ENCODE data around the gene MAVS.
"Not testable (repeated sequence)": the region's sequence is repeated elsewhere in the genome, so short reads cannot be mapped to it uniquely, and the experiment has no call there.

MAVS gene

DNA sequence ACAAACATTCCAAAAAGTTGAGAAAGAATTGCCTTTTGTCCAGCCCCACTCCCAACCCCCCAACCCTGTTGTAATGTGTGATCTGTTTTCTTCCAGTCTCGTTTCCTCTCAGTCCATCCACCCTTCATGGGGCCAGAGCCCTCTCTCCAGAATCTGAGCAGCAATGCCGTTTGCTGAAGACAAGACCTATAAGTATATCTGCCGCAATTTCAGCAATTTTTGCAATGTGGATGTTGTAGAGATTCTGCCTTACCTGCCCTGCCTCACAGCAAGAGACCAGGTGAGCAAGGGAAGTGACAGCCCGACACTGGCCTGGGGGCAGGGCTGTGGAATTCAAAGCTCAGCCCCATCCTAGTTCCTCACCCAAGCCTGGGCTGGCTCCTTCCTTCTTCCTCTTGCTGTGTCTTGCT, 7.8 kb downstream of the MAVS start:
- DNase-seq (ENCODE audit: low read depth in 2 of 2): no peak

DNA sequence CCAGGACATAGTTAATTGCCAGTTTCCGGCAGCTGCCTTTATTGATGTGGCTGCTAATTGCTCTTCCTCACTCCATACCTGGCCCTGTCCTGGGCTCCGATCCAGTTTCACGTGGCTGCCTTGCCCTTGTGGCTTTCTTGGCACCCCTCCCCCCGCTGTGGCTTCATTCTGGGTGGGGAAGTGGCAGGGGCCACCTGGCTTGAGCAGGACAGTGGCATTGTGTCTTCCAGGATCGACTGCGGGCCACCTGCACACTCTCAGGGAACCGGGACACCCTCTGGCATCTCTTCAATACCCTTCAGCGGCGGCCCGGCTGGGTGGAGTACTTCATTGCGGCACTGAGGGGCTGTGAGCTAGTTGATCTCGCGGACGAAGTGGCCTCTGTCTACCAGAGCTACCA, 10.8 kb downstream of the MAVS start:
- no peak for DNase-seq (ENCODE audit: low read depth in 2 of 2)

DNA sequence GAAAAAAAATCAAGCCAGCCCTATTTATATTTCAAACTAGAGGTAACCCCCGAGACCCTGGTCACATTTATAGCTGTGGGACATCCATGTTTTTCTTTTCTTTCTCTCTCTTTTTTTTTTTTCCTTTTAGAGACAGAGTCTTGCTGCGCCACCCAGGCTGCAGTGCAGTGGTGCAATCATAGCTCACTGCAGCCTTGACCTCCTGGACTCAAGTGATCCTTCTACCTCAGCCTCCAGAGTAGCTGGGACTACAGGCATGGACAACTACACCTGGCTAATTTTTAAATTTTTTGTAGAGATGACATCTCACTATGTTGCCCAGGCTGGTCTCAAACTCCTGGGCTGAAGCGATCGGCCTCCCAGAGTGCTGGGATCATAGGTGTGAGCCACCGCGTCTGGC, 12.1 kb downstream of the MAVS start:
- no peak for DNase-seq (ENCODE audit: low read depth in 2 of 2)

DNA sequence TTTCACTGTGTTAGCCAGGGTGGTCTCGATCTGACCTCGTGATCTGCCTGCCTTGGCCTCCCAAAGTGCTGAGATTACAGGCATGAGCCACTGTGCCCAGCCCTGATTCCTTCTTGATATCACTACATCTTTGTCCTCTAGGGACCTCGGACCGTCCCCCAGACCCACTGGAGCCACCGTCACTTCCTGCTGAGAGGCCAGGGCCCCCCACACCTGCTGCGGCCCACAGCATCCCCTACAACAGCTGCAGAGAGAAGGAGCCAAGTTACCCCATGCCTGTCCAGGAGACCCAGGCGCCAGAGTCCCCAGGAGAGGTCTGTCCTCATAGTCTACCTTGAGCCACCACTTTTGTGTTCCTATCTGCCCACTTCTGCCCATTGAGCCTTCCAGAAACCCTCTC, 14.6 kb downstream of the MAVS start:
- DNase-seq (ENCODE audit: low read depth in 2 of 2): no peak

DNA sequence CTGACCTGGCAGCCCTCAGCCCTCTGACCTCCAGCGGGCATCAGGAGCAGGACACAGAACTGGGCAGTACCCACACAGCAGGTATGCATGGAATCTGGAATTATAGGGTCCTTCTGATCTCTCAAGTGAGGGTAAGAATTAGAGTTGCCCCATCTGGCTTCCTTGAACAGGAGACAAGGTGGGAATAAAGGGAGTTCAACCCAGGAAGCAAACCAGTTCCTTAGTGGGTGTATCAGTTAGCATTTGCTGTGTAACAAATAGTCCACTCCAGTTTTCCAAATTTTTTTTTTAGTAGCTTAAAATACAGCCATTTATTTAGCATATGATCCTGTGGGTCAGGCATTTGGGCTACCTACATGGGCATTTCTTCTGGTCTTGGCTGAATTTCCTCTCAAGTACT, 15.7 kb downstream of the MAVS start:
- no peak for DNase-seq (ENCODE audit: low read depth in 2 of 2)

DNA sequence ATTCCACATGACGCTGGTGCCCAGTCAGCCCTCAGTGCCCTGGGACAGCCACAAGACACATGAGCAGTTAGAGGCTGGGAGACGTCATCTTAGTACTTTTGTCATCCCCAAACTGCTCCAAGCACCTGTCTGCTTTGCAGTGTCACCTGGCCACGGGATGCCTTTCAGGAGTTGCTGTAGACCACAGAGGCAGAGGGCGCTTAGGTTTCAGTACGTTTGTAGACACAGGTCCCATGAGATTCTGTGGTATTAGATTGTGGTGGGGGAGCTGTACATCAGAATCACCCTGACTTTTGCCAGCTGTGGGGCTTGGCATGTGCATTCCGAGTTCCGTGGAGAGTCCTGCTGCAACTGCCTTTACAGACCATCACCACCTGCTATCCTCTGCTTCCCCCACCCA, 16.7 kb downstream of the MAVS start:
- DNase-seq (ENCODE audit: low read depth in 2 of 2): no peak

DNA sequence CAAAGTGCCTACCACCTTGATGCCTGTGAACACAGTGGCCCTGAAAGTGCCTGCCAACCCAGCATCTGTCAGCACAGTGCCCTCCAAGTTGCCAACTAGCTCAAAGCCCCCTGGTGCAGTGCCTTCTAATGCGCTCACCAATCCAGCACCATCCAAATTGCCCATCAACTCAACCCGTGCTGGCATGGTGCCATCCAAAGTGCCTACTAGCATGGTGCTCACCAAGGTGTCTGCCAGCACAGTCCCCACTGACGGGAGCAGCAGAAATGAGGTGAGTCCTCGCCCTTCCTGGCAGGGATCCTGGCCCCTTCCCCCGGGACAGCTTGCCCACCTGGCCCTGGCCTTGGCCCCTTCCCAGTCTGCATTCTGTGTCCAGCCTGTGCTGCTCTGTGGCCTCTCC, 17.9 kb downstream of the MAVS start:
- DNase-seq (ENCODE audit: low read depth in 2 of 2): no peak

DNA sequence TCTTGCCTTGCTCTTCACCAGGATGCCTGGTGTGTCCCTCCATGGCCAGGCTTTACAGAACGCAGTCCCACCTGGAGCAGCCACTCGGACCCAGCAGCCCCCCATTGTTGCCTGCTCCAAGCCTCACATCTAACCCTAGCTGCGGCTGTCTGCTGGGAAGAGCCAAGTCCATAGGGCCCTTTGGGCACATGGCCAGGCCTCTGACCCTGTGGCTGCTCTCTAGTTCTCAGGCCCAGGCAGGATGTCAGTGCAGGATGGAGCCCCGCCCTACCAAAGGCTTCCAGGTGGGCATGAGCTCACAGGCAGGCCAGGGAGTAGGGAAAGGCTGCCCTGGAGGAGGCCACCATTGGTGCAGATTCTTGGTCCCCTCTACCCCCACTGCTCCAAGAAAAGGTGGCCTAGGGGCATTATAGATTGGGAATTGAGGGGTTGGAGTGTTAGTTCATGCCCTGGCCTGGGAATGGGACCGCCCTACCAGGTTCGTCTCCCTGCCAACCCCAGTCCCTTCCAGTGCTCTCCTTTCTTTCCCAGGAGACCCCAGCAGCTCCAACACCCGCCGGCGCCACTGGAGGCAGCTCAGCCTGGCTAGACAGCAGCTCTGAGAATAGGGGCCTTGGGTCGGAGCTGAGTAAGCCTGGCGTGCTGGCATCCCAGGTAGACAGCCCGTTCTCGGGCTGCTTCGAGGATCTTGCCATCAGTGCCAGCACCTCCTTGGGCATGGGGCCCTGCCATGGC, 18.7 kb downstream of the MAVS start:
- DNase-seq (ENCODE audit: low read depth in 2 of 2): no peak

DNA sequence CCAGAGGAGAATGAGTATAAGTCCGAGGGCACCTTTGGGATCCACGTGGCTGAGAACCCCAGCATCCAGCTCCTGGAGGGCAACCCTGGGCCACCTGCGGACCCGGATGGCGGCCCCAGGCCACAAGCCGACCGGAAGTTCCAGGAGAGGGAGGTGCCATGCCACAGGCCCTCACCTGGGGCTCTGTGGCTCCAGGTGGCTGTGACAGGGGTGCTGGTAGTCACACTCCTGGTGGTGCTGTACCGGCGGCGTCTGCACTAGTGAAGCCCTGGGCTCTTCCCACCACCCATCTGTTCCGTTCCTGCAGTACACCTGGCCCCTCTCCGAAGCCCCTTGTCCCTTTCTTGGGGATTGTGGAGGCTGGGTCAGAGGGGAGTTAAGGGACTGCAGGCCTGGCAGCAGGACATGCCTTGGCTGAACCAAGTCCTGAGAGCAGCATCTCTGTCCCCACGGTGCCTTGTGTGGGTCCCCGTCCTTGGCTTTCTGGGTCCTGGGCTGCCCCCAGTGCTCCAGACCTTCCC, 19.3 kb downstream of the MAVS start:
- no peak for DNase-seq (ENCODE audit: low read depth in 2 of 2)

DNA sequence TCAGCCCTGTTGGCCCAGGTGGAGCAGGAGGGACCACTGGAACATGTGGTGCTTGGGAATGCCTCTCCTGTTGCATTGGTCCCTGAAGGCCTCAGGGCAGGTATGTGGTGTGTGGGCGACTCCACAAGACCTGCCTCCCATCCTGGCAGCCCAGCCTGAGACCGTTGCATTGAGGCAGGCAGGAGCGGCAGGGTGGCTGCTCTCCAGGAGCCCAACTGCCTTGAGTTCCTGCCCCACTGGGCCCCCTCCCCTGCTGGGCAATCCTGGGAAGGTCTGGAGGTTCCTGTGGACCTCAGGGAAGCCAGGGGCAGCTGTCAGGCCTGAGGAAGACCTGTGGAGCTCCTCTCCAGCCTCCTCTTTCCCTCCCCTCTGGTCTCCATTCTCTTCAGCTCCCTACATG, 19.8 kb downstream of the MAVS start:
- DNase-seq (ENCODE audit: low read depth in 2 of 2): no peak

DNA sequence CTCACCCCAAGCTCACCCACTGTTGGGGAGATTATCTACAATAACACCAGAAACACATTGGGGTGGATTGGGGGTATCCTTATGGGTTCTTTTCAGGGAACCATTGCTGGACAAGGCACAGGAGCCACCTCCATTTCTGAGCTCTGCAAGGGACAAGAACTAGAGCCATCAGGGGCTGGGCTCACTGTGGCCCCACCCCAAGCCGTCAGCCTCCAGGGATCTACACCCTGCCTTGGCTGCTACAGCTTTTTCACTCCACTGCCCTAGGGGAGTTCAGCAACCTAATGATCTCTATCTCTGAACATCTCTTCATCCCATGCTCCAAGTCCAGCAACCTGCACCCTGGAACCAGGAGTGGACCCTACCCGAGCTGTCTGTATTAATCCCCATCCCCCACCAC, 21.2 kb downstream of the MAVS start:
- DNase-seq (ENCODE audit: low read depth in 2 of 2): no peak

DNA sequence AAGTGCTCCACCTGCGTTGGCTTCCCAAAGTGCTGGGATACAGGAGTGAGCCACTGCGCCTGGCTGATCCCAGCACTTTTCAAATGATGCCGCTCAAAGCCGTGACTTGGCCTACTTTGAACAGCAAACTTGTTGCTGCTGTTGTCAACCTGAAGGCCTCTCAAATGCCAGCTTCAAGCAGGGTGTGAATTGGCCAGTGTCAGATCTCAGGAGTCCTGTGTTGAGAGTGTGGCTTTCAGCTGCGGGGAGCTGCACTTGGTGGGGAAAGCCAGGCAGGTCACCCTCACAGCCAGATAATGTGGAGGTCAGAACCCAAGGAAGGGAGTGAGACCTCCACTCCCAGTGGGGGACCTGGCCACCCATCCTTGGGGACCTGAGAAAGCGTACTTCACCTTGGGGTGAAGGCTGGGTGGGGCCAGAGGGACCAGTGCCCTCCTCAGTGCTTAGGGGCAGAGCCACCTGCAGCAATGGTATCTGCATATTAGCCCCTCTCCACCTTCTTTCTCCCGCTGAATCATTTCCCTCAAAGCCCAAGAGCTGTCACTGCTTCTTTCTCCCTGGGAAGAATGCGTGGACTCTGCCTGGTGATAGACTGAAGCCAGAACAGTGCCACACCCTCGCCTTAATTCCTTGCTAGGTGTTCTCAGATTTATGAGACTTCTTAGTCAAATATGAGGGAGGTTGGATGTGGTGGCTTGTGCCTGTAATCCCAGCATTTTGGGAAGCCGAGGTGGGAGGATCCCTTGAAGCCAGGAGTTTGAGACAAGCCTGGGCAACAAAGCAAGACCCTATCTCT, 23.4 kb downstream of the MAVS start:
- no peak for DNase-seq (ENCODE audit: low read depth in 2 of 2)

DNA sequence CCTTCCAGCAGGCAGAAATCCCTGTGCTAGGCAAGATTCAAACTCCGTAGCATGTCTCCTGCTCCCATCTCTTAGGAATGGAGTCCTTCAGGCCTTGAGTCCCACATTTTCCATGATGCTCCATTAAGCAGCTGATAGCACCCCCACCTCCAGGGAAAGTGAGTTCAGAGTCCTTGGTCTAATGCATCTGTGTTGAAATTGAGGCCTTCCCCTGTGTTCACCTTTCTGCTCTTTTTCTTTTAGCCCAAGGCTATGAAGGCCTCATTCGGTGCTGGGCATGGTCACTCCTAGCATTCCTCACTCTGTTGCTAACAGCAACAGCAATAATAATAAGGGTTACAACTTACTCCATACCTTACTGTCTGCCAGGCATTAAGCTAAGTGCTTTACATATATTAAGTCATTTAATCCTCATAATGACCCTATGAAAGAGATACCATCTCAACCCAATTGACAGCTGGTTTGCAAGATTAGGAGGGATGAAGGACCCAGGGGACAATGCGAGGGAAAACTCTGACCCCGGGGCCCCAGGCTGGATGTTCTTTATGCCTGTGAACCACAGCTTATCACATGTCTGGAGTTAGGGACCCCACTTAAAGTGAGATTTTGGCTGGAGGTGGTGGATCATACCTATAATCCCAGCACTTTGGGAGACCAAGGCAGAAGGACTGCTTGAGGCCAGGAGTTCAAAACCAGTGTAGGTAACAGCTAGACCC, 25.1 kb downstream of the MAVS start:
- DNase-seq (ENCODE audit: low read depth in 2 of 2): no peak

DNA sequence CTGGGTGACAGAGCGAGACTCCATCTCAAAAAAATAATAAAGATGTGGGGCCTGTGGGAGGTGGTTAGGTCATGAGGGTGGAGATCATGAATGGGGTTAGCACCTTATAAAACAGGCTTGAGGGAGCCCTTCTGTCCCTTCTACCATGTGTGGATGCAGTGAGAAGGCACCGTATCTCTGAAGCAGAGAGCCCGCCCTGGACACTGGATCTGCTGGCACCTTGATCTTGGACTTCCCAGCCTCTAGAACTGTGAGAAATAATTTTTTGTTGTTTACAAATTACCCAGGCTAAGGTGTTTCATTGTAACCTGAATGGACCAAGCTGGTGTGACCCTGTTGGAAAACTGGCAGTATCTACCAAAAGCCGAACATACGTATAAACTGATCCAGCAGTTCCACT, 26.9 kb downstream of the MAVS start:
- DNase-seq (ENCODE audit: low read depth in 2 of 2): no peak

DNA sequence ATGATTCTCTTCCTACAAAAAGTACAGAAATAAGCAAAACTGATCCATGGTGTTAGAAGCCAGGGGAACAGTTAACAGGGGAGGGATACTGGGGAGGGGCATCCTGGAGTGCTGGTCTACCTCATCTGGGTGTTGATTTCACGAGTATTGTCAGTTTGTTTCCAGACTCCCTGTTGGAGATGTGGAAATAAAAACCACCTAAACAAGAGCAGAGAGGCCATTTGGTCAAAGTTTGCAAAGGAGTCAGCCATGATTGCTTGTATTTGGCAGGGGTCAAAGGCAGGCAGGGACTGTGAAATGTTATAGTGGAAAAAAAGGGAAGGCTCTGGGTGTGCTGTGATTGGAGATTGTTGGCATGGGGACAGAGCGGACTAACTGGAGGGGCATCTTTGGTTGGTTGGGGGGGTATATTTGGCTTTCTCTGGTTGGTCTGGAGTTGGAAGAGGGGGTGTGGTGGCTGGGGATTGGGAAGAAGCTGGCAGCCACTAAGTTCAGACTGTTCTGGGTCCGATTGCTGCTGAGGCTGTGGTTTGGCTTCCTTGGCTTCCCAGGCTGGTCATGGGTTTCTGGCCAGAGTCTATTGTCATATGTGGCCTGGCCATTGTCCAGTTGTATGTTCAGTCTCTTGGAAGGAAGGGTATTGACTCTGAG, 27.7 kb downstream of the MAVS start:
- DNase-seq (ENCODE audit: low read depth in 2 of 2): no peak

DNA sequence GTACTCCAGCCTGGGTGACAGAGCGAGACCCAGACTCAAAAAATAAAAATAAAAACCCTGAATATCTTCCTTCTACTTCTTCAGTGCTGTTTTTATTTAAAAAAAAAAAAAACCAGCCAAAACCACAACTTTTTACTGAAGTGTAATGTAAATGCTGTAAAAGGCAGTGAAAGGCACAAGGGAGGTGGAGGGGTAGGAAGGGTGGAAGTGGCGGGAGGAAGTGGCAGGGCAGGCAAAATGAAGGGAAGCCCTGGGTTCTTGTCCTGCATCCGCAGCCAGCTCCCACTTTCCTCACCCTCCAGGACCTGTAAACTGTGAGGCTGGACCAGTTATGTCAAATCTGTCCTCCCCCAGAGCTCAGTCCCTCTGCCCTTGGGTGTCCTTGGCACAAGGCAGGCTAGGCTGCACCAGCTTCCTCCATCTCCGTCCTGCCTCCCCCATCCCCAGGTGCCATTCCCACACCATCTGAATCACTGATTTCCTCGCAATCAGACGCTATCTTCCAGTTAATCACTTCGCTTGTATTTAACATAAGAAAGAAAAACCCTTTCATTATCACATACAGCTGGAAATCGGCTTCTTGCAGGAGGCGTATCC, 28.8 kb downstream of the MAVS start:
- DNase-seq (ENCODE audit: low read depth in 2 of 2): no peak

DNA sequence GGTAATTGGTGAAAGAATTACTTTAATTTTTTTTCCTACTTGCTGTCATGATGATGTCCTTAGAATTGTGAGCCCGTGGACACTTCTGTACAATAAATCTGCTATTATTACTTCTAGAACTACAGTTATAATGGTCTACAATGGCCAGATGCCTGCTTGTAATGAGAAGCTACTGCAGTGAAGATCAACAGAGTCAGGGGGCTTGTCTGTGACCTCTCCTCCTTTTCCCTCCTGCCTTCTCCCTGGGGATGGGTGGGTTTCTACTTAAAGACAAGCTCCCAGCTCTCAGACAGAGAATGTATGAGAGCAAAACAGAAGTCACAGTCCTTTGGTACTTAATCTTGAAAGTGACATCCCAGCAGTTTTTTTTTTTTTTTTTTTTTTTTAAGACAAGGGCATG, 29.4 kb downstream of the MAVS start:
- no peak for DNase-seq (ENCODE audit: low read depth in 2 of 2)

DNA sequence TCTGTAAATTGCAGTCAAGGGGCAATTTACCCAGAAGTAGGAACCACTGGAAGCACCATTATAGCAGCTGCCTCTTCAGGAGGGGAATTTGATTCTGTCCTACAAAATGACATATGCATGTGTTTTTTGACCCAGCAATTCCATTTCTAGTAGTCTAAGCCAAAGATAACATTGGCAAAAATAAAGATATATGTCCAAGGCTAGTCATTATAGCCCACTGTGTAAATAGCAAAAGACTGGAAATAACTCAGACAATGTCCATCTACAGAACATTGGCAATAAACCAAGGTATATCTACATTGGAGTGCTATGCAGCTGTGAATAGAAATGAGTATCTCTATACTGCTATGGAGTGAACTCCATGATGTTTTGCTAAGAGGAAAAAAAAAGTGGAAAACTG, 30.0 kb downstream of the MAVS start:
- DNase-seq (ENCODE audit: low read depth in 2 of 2): no peak

DNA sequence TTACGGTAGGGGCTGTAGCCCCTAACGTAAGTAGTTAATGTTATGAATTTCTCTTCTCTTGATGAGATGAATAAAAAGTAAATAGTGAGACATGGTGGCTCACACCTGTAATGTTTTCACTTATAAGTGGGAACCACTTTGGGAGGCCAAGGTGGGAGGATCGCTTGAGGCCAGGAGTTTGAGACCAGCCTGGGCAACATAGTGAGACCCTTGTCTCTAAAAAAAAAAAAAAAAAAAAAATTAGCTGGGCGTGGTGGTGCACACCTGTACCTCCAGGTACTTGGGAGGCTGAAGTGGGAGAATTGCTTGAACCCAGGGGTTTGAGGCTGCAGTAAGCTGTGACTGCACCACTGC, 32.3 kb downstream of the MAVS start:
- not testable (repeated sequence) for DNase-seq (ENCODE audit: low read depth in 2 of 2)

DNA sequence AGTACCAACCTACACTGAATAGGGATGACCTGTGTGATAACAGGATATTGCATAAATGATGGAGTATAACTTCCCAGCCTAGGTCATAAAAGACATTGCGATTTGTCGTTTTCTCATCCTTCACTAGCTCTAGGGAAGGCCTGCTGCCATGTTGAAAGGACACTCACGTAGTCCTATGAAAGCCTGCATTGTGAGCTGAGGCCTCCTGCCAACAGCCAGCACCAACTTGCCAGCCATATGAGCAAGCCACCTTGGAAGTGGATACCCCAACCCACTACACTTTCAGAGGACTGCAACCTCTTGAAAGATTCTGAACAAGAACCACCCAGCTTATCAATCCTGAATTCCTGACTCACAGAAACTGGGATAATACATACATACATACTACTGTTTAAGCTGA, 39.1 kb downstream of the MAVS start:
- DNase-seq (ENCODE audit: low read depth in 2 of 2): no peak

DNA sequence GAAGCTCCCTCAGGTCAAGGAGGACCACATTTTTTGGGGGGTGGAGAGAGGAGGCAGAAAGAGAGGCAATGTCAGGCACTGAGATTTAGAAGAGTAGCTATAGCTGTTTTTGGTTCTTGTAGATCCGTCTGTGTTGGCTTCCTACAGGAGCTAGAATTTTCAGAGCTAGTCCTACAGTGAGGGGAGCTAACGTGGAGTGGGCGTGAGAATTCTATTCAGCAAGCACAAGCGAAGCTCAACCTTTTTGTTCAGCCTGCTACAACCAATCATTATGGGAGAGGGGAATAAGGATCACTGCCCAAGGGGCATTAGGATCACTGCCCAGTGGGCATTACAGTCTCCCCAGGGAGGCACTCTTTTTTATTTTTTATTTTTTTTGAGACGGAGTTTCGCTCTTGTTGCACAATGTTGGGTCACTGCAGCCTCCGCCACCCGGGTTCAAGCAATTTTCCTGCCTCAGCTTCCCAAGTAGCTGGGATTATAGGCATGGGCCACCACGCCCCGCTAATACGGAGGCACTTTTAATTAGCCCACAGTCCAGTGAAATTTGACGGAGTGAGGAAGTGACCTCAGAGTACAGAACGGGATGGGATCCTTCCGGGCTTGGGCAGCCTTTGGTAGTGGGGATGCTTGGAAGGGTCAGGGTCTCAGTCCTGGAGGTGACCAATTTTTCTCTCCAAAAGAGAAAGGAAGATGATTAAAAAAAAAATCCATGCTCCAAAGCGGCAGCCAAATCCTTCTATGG, 41.4 kb downstream of the MAVS start:
- no peak for DNase-seq (ENCODE audit: low read depth in 2 of 2)
